HEK293T (cell line): Measurements from ENCODE around the gene C10orf71.

Source experiments
- CTCF ChIA-PET: fragments of 350-600 bp; formaldehyde crosslinking; extraction: SDS; loops from one replicate; lab custom pipeline; 2021; ENCODE audit warnings: antibody characterized with exemption, inconsistent platforms; lab: Yijun Ruan, JAX
- POLR2A ChIA-PET: fragments of 350-600 bp; formaldehyde crosslinking; extraction: SDS; loops from one replicate; lab custom pipeline; 2020; ENCODE audit warnings: antibody characterized with exemption, inconsistent platforms; lab: Yijun Ruan, JAX
- DNase-seq: peaks from one replicate; pipeline ENCODE4 v3.0.0; 2012; ENCODE audit warnings: mixed read lengths; ENCODE audit errors: extremely low spot score
- ARNT ChIP-seq: fragments of 450-650 bp; IDR thresholded peaks from 2 replicates; pipeline ENCODE4 v1.6.1; 2017; ENCODE audit warnings: mild to moderate bottlenecking
- BHLHE40 ChIP-seq: fragments of 450-650 bp; IDR thresholded peaks from 2 replicates; pipeline ENCODE4 v1.6.1; 2016; ENCODE audit warnings: mild to moderate bottlenecking, moderate library complexity, borderline replicate concordance
- CTBP1 ChIP-seq: fragments of 450-650 bp; IDR thresholded peaks from 2 replicates; pipeline ENCODE4 v1.6.1; 2016; ENCODE audit warnings: borderline replicate concordance
- ELF4 ChIP-seq: fragments of 450-650 bp; IDR thresholded peaks from 2 replicates; pipeline ENCODE4 v1.6.1; 2017; ENCODE audit warnings: antibody characterized with exemption
- FOXA1 ChIP-seq: fragments of 450-650 bp; IDR thresholded peaks from 2 replicates; pipeline ENCODE4 v1.6.1; 2016; ENCODE audit warnings: mild to moderate bottlenecking
- FOXK2 ChIP-seq: fragments of 450-650 bp; IDR thresholded peaks from 2 replicates; pipeline ENCODE4 v1.6.1; 2016; ENCODE audit warnings: mild to moderate bottlenecking
- FOXM1 ChIP-seq: fragments of 450-650 bp; IDR thresholded peaks from 2 replicates; pipeline ENCODE4 v1.6.1; 2017; ENCODE audit warnings: mild to moderate bottlenecking, borderline replicate concordance
- HDGF ChIP-seq: fragments of 450-650 bp; IDR thresholded peaks from 2 replicates; pipeline ENCODE4 v1.6.1; 2017; ENCODE audit warnings: antibody characterized with exemption, borderline replicate concordance
- L3MBTL2 ChIP-seq: fragments of 450-650 bp; conservative IDR thresholded peaks from 2 replicates; pipeline ENCODE4 v1.6.1; 2016; ENCODE audit warnings: mild to moderate bottlenecking
- LEF1 ChIP-seq: fragments of 450-650 bp; IDR thresholded peaks from 2 replicates; pipeline ENCODE4 v1.6.1; 2017; ENCODE audit warnings: mild to moderate bottlenecking, borderline replicate concordance
- NFRKB ChIP-seq: fragments of 450-650 bp; IDR thresholded peaks from 2 replicates; pipeline ENCODE4 v1.6.1; 2016; ENCODE audit warnings: mild to moderate bottlenecking, moderate library complexity
- PKNOX1 ChIP-seq: fragments of 450-650 bp; IDR thresholded peaks from 2 replicates; pipeline ENCODE4 v1.6.1; 2016
- SP1 ChIP-seq: fragments of 450-650 bp; IDR thresholded peaks from 2 replicates; pipeline ENCODE4 v1.6.1; 2017
- SUZ12 ChIP-seq: fragments of 450-650 bp; IDR thresholded peaks from 2 replicates; pipeline ENCODE4 v1.6.1; 2016; ENCODE audit warnings: mild to moderate bottlenecking
- TARDBP ChIP-seq: fragments of 450-650 bp; IDR thresholded peaks from 2 replicates; pipeline ENCODE4 v1.6.1; 2016
- ZNF384 ChIP-seq: fragments of 450-650 bp; IDR thresholded peaks from 2 replicates; pipeline ENCODE4 v1.6.1; 2016

The C10orf71 gene

DNA sequence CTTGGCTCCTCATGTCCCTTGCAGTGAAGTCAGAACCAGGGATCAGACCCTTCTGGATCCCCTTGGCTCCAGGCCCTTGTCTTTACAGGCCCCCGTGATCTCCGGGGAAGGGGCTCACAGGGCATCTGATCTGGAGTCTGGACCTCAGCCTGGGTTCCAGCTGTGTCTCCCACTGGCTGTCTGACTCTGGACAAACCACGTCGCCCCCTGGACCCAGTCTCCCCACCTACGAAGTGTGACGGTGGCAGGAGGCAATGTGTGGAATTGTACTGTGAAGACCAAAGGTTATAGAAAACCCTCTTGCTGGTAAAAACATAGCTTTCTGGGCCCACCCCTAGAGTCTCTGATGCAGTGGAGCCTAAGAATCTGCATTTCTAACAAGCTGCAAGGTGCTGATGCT is 15.5 kb upstream of the C10orf71 start:
- TF ChIP-seq L3MBTL2 (no peak), ARNT (no peak), HDGF (no peak), NFRKB (no peak)
- POLR2A ChIA-PET = no interaction called here
- no peak for DNase-seq
- CTCF ChIA-PET = no interaction called here

DNA sequence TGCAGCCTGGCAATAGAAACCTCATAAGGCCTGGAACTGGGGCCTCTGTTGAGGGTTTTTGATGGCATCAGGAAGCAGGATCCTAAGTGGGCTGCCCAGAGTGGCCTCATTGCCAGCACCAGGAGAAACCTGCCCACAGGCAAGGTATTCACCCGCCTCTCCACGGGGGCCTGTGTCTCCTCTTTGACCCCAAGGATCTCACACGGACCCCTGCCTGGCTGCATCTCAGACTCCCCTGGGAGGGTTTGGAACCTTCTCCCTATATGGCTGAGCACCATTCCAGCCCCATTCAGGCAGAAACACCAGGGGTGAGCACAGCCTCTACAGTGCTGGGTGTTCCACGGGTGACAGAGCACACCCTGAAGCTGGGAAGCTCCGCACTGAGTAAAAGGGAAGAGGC is 14.6 kb upstream of the C10orf71 start:
- DNase-seq = no peak
- POLR2A ChIA-PET = no interaction called here
- no peak for TF ChIP-seq FOXK2
- TF ChIP-seq BHLHE40 = no peak
- TF ChIP-seq LEF1 = no peak
- no peak for TF ChIP-seq NFRKB
- no peak for TF ChIP-seq ELF4
- no peak for TF ChIP-seq L3MBTL2
- TF ChIP-seq PKNOX1 = no peak
- TF ChIP-seq SP1 = no peak
- no peak for TF ChIP-seq SUZ12
- TF ChIP-seq FOXM1 = no peak
- no peak for TF ChIP-seq CTBP1
- no peak for TF ChIP-seq TARDBP
- no peak for TF ChIP-seq ZNF384
- no peak for TF ChIP-seq ARNT
- TF ChIP-seq FOXA1 = no peak
- TF ChIP-seq HDGF = no peak
- CTCF ChIA-PET = no interaction called here

DNA sequence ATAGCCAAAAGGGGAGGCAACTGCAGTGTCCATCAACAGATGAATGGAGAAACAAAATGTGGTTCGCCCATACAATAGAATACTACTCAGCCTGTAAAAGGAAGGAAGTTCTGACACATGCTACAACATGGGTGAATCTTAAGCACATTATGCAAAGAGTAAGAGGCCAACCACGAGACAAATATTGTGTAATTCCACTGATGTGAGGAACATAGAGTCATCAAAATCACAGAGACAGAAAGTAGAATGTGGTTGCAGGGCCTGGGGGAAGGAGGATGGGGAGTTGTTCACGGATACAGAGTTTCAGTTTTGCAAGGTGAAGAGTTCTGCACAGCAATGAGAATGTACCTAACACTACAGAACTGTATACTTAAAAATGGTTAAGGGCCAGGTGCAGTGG is 13.7 kb upstream of the C10orf71 start:
- ChIA-PET POLR2A (no interaction called here), CTCF (no interaction called here)
- no peak for TF ChIP-seq FOXK2
- TF ChIP-seq FOXM1 = no peak
- TF ChIP-seq ZNF384 = no peak
- no peak for DNase-seq

DNA sequence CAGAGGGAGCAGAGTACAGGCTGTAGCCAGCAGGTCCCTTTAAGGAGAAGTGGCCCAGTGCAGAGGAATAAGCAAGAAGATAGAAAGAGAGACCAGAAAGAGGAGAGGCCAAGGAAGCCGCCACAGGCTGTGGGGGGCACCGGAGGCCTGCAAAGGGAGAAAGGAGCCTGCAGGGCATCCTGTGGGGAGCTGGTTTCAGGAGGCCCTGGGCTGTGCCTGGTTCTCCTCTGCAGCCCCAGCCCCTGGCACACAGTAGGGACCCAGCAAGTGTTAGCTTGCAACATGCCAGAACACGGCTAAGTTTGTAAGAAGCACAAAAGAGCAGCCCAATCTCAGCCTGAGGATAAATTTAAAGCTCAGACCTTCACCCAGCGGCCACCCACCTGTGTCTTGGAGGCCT is 12.3 kb upstream of the C10orf71 start:
- ChIA-PET CTCF (no interaction called here), POLR2A (interaction anchor here (1.3 kb wide), 1 partner anchor 13 kb away, joined by 4 read pairs; the partner anchor contains the start of gene C10orf71)

DNA sequence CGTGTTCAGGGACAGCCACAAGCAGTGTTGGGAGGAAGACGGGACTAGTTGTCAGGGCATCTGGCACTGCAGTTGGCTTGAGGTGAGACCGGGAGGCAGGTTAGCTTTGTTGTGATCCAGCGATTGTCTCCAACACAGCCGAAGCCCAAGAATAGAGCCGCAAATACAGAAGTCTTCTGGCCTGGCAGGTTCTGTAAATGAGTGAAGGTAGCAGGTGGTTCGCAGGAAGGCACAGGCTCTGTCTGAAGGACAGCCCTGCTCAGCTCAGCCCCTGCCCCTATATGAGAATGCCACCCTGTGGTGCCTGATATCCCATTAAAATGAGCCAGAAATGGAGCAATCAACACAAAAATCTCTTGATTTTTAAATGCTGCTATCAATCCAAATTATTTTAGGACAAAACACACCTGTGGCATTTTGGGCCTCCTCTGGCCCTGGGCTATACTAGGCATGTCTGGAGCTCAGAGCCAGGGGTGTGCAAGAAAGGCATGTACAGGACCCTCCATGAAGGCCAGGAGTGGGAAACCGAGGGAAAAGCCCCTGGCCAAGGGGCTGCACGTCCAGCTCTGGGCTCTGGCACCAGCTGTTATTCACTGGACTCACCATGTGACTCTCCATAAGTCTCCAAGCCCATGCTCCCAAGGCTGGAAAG is 11.2 kb upstream of the C10orf71 start:
- DNase-seq = no peak
- ChIA-PET POLR2A (interaction anchor here (1.3 kb wide), 1 partner anchor 12 kb away, joined by 4 read pairs; the partner anchor contains the start of gene C10orf71), CTCF (no interaction called here)
- no peak for TF ChIP-seq TARDBP
- TF ChIP-seq SP1 = no peak
- no peak for TF ChIP-seq NFRKB
- no peak for TF ChIP-seq PKNOX1
- no peak for TF ChIP-seq CTBP1
- no peak for TF ChIP-seq ZNF384
- TF ChIP-seq SUZ12 = no peak
- no peak for TF ChIP-seq FOXK2
- TF ChIP-seq BHLHE40 = no peak
- TF ChIP-seq ARNT = no peak
- TF ChIP-seq FOXA1 = no peak
- no peak for TF ChIP-seq L3MBTL2
- TF ChIP-seq HDGF = no peak
- TF ChIP-seq ELF4 = no peak
- TF ChIP-seq FOXM1 = no peak
- no peak for TF ChIP-seq LEF1

More for the DNA sequence above, 12.3 kb upstream of the C10orf71 start:
- DNase-seq = no peak
- TF ChIP-seq SUZ12 (no peak), NFRKB (no peak), LEF1 (no peak), CTBP1 (no peak), SP1 (no peak), FOXA1 (no peak), ELF4 (no peak), FOXK2 (no peak), L3MBTL2 (no peak)

DNA sequence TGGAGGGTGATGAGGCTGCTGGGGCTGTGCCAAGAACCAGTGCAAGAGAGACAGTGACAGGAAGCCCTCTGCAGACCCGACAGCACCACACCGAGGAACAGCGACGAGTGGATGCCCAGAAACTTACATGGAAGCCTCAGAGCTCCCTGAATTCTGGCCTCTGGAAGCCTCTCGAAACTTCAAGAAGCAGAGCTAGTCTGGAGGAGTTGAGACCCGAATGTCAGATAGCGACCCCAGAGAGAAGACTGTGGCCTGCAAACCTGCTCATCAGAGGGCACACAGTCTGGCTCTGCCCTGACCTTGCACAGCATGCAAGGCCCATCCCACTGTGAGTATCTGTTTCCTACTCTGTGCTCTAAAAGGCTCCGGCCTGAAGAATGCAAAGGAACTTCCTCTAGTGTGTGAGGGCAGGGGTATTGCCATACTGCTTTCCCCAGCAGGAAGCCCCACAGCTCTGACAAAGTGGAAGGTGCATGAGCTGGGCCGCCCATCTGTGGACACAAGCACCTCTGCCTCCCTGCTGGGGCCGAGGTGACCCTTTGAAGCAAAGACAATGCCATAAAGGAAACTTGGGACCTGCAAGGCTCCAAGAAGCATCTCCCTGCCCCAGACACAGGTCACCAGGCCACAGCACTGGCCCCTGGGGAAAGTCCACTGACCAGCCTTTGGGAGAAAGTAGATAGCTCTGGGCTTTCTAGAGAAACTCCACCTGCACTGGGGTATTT is 10.5 kb upstream of the C10orf71 start:
- CTCF ChIA-PET = no interaction called here
- TF ChIP-seq ZNF384 (no peak), FOXA1 (no peak), L3MBTL2 (no peak), SP1 (no peak), ELF4 (no peak), ARNT (no peak), NFRKB (no peak), TARDBP (no peak), CTBP1 (no peak), HDGF (no peak), PKNOX1 (no peak), SUZ12 (no peak), BHLHE40 (no peak), FOXK2 (no peak), LEF1 (no peak), FOXM1 (no peak)
- no peak for DNase-seq
- POLR2A ChIA-PET = no interaction called here
